Tibial nerve (tissue), 4 donors: ENCODE results near the gene OR1C1. TPM values are rescaled to one million over a fixed set of nuclear protein-coding genes. Genes with fewer than 3 reads are reported as not detected.

Source experiments
- total RNA-seq, 4 donors: library from RNA; depleted of rRNA; stranded (reverse); fragments of >200 nt; gene quantifications; one replicate each; pipeline ENCODE4 v1.1.0, GENCODE V29; 2016

OR1C1 gene
- total RNA-seq, 4 donors from 2014 or later: not detected

Other genes starting within 250 kb of the OR1C1 start
- gene OR2C3, start 224.1 kb downstream of the OR1C1 start, total RNA-seq: under 1 TPM in 1 of 4 donors, not detected in 3; 0.21 TPM
- 1 to 10 TPM in 1 of 4 donors, under 1 TPM in 1, not detected in 2; 0.42 to 9.0 TPM for gene GCSAML, start 211.4 kb downstream of the OR1C1 start, total RNA-seq
- gene OR2G2, start 172.2 kb downstream of the OR1C1 start, total RNA-seq: not detected
- not detected for gene OR2G3, start 155.0 kb downstream of the OR1C1 start, total RNA-seq
- not detected for gene OR13G1, start 80.8 kb downstream of the OR1C1 start, total RNA-seq
- not detected for gene OR6F1, start 43.9 kb downstream of the OR1C1 start, total RNA-seq
- gene OR14K1, start 21.9 kb downstream of the OR1C1 start, total RNA-seq: not detected
- gene OR14A2, start 12.4 kb downstream of the OR1C1 start, total RNA-seq: not detected
- not detected for gene OR14A16, start 63.6 kb upstream of the OR1C1 start, total RNA-seq
- gene OR11L1, start 81.3 kb upstream of the OR1C1 start, total RNA-seq: not detected
- 10 to 100 TPM in 1 of 4 donors, 1 to 10 TPM in 3; 3.9 to 17.4 (median 6.9) TPM for gene TRIM58, start 96.6 kb upstream of the OR1C1 start, total RNA-seq
- 1 to 10 TPM; 1.5 to 6.9 (median 2.3) TPM for gene OR2W3, start 135.0 kb upstream of the OR1C1 start, total RNA-seq
- 1 to 10 TPM in 1 of 4 donors, not detected in 3; 1.0 TPM for gene OR2T8, start 159.7 kb upstream of the OR1C1 start, total RNA-seq
- not detected for gene OR2AJ1, start 164.3 kb upstream of the OR1C1 start, total RNA-seq
- gene OR2L8, start 188.3 kb upstream of the OR1C1 start, total RNA-seq: 1 to 10 TPM in 1 of 4 donors, under 1 TPM in 1, not detected in 2; 0.63 to 2.2 TPM
- not detected for gene OR2AK2, start 204.7 kb upstream of the OR1C1 start, total RNA-seq